NCI-H1436 treated with DMSO at 0.1 percent for 48 hours (cell line): Measurements from ENCODE around the gene C3orf22.
"Not testable (repeated sequence)": the region's sequence is repeated elsewhere in the genome, so short reads cannot be mapped to it uniquely, and the experiment has no call there.

ENCODE experiments used
- DNase-seq: peaks from one replicate; lab custom pipeline; 2025; lab: John Stamatoyannopoulos, UW

Gene C3orf22

DNA sequence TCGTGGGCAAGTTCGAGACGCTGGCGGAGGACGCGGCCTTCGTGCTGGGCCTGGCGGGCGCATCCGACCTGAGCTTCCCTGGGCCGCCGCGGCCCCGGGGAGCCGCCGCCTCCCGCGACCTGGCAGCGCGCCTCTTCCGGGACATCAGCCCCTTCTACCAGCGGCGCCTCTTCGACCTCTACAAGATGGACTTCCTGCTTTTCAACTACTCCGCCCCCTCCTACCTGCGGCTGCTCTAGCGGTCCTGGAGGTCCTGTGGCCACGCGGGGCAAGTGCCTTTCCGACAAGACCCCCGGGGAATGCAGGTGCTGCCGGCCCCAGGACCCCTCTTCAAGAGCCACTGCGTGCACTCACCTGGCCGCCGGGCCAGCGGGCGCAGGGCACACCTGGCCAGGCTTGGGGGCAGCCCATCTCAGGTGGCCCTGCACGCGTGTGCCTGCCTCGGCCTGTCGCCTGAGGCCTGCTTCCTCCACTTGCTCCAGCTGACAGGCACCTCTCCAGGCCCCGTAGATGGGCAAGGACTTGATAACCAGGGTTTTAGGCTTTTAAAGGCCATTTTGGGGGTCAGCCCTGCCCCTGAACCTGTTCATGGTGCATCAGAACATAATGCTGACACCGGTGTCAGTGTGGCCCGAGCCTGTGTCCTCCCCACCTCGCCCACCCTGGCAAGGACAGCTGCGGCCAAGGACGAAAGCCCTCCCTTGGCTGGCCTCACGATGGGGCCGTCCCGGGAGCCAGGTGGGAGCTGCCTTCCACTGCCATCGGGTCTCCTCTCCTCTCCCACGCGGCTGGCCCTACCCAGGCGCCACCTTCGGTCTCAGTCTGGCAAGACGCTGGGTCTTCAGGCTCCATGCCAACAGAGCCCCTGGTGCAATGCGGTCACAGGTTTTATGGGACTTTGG lies 16.1 kb downstream of the C3orf22 start:
- DNase-seq: no peak

DNA sequence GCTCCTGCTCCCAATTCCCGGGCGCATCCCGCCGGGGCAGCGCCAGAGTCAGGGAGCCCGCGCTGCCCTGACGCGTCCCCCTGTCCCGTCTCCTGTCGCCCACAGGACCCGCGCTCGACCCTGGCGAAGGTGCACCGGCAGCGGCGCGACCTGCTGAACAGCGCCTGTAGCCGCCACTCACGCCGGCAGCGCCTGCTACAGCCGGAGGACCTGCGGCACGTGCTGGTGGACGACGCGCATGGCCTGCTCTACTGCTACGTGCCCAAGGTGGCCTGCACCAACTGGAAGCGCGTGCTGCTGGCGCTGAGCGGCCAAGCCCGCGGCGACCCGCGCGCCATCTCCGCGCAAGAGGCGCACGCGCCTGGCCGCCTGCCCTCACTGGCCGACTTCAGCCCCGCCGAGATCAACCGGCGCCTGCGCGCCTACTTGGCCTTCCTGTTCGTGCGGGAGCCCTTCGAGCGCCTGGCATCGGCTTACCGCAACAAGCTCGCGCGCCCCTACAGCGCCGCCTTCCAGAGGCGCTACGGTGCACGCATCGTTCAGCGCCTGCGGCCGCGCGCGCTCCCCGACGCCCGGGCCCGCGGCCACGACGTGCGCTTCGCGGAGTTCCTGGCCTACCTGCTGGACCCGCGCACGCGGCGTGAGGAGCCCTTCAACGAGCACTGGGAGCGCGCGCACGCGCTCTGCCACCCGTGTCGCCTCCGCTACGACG lies 16.9 kb downstream of the C3orf22 start:
- no peak for DNase-seq

DNA sequence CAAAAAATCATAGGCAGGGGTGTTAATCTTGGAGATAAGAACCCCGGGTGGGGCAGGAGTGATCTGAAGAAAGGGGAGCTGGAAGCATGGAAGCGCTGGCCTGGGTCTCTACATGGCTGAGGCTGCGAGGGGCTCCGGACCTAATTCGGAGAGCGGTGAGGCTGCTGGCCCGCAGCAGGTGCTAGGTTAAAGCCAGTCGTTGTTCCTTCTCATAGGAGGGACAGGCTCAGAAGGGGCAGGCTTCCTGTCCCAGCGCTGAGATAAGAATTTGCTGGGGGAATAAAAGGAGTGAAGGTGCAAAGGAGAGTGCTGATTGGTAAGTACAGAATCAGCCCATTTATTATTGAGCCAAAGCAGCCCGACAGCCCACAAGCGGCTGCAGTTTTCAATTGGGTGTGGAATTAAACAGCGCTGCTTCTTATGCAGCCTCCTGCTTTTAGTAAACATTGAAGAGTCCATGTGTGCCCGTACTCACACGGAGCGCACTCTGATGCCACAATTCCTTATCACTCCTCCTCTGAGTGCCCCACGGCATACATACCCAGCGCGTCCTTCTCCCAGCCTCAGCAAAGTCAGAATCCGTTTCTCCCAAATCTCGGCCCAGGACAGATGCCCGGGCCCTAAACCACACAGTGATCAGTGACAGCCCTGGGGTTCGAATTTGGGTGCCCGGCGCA lies 17.6 kb downstream of the C3orf22 start:
- no peak for DNase-seq

DNA sequence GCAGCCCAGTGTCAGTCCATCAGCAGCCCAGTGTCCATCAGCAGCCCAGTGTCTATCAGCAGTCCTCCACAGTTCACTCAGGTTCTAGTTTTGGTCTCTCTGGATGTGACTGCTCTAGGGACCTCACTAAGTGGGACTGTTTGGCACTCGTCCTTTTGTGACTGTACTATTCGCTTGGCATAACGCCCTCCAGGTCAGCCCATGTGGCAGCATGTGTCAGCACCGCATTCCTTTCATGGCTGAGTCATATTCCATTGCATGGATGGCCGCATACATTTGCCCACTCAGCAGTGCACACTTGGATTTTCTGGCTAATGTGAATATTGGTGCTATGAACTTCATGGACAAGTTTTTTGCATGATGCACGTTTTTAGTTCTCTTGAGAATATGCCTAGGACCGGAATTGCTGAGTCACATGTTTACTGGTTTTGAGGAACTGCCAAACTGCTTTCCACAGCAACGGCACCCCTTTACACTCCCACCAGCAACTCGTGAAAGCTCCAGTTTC lies 18.3 kb downstream of the C3orf22 start:
- no peak for DNase-seq

DNA sequence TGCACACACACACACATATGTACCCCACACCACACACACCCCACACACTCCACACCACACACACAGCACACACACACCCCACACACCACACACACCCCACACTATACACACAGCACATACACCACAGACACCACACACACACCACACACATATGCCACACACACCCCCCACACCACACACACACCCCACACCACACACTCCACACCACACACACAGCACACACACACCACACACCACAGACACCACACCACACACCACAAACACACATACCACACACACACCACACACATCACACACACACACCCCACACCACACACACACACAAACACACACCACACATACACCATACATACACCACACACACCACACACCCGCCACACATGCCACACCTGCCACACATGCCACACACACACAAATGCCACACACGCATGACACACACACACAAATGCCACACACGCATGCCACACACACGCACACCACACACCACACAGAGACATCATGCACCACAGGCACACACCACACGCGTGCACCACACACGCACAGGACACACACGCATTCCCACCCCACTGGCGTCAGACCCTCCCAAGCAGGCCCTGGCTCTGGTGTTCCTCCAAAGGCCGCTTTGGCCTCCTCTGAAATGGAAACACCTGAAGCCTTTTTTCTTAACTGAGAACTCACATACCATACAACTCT lies 19.0 kb downstream of the C3orf22 start:
- no peak for DNase-seq

DNA sequence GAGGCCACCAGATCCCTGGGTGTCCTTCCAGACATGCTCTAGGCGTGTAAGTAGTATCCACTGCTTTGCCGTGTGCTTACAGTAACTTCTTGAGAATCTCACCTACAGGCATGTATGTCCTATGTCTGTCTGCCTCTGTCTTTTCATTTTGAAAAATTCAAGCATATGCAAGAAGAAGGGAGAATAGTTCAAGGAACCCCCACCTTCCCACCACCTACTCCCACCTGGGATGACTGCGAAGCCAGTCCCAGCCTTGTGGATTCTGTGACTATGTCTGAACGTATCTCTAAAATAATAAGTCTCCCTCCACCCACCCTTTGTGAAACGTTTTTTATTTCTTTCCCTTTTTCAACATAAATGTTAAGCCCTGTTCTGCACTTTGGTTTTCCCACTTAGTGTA lies 19.8 kb downstream of the C3orf22 start:
- DNase-seq: no peak

DNA sequence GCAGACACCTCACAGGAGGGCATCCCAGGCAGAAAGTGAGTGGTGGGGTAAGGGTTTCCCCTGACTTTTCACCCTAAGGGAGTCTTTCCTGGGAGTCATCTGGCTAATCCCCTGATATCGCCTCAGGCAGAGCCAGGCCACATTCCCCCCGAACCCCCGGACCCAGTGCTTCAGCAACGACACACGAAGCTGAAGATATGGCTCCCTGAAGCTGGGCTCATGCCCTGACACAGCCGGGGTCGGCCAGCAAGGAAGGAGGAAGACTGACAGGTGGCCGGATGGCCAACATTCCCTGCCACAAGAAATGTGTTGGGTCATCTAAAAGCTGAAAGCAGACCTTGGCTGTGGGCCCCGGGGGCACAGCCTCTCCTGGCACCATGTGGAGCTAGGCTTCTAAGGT lies 20.4 kb downstream of the C3orf22 start:
- DNase-seq: no peak

DNA sequence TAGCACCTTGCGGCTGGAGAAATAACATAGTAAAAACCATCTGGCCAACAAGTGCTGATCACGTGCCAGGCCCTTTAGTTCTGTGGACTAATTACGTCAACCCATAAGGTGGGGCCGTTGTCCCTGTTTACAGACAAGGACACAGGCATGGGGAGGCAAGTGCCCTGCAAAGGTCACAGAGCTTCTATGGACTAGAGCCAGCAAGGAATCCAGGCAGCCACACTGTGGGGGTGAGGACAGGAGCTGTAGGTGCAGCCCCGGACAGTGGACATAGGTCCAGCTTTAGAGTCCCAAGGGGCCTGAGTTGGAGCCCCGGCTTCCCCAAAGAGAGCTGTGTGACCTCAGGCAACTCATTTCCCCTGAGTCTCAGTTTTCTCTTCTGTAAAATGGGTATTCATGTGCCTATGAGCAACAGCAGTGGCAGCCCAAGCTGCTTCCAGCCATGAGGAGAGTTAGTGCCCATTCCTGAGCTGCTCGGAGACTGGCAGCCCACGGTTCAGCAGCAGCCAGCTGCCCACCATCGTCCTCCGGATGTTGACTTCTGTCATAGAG lies 20.9 kb downstream of the C3orf22 start:
- no peak for DNase-seq

DNA sequence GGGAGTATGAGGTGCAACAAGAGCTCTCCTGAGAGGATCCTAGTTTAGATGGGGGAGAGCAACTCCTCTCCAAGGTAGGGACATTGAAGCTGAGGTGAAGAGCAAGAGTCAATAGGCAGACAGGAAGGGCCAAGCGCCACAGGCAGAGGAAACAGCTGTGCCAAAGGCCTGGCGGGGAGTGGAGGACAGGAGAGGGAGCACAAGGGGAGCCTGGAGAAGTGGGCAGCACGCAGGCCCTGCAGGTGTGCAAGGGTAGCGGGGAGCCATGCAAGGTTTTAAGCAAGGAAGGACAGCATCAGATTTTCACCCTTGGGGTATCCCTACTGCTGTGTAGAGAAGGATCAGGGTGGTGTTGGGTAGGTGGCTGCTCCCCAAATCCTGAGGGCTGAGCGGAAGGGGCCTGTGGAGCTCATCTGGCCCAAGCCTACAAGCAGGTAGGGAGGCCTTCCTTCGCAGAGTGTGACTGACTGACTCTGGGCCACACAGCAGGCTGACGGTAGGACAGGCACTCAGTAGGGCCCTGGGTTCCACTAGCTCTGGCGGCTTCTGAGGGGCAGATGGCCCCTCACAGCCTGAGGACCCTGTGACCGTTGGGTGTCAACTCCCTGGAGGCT lies 21.5 kb downstream of the C3orf22 start:
- DNase-seq: no peak

DNA sequence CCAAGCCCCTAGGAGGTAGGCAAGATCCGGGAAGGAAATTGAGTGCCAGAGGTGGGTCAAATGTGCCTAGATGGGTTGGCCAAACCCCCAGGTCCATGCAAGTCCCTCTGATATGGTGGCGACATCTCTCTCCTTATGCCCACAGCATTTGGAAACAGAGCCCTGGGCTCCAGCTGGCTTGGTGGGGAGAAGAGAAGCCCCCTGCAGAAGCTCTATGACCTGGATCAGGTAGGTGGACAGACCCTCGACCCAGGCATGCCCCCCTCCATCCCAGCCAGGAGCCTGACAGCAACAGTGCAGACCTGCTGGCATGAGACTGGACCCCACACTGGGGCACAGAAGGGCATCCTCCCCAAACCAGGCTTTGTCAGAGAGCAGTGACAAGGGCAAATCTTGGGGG lies 22.6 kb downstream of the C3orf22 start:
- DNase-seq: no peak

DNA sequence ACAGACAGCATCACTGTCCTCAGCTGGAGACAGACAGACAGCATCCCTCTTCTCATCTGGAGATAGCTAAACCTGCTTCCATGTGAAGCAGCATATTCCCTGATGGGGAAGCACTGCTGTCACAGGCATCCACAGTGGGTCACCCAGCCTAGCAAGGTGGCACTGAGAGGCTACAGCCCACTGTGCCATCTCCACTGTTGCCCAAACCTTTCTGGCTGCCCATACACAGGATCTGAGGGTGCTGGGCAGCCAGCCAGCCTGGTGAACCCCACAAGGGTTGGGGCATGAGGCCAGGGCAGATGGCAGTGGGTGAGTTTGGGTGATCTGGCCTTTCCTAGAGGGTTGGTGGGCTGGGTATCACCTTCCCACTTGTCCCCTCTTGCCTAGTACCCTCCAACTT lies 23.1 kb downstream of the C3orf22 start:
- DNase-seq: no peak

DNA sequence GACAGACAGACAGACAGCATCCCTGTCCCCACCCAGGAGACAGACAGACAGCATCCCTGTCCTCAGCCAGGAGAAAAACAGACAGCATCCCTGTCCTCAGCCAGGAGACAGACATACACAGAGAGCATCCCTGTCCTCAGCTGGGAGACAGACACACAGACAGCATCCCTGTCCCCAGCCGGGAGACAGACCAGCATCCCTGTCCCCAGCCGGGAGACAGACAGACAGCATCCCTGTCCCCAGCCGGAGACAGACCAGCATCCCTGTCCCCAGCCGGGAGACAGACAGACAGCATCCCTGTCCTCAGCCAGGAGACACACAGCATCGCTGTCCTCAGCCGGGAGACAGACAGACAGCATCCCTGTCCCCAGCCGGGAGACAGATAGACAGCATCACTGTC lies 24.0 kb downstream of the C3orf22 start:
- not testable (repeated sequence) for DNase-seq

DNA sequence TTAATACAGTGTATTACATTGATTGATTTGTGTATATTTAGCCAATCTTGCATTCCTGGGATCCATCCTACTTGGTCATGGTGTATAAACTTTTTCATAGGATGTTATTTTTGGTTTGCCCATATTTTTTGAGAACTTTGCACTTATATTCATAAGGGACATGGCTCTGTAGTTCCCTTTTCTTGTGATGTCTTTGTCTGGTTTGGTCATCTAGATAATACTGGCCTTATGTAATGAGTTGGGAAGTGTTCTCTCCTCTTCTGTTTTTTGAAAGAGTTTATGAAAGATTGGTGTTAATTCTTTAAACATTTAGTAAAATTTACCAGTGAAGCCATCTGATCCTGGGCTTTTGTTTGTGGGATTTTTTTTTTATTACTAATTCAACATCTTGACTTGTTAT lies 25.2 kb downstream of the C3orf22 start:
- no peak for DNase-seq

DNA sequence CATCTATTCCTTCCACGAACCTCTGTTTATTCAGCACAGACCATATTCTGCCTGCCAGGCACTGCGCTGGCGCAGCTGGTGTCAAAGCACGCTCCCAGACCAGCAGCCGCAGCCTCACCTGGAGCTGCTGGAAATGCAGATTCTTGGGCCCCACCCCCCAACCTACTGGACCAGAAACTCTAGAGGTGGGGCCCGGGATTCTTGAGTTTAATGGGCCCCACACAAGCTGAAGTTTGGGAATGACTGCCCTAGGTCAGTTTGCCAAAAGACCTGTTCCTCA lies 27.7 kb downstream of the C3orf22 start:
- DNase-seq: no peak

DNA sequence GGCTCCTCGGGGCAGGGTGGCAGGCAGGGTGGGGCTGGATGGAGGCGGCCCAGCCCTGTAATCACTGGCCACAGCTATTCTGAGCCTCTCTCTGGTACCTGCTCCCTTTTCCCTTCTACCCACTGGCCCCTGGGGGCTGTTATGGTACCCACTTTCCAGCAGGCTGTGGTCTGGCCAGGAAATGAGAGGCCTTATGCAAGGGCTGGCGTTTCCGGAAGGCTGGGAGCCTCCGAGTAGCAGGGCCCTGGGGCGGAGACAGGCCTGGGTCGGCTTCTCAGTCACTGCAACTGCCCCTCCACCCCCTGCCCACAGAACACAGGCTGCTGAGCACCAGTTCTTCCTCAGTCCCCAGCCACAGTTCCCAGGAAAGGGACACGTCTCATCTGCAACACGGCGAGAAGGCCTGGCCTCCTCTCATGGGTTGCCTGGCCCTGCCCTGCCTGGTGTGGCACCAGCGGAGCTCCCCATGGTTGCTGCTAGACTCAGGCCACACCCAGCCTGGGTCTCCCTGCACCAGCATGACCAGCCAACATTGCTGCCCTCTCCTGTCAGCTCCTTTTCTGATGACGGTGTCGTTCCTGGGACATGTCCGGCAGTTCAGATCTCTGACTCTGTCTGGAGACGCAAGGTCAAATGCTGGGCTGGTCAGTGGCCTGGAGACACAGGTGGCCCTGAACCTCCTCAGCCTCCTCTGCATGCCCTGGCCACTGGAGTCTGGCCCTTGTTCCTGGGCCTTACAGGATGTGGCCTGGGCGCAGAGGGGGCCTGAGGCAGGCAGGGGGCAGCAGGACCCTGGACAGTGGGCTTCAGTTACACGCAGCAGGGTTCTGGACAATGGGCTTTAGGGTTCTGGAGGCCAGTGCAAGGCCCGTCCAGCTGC lies 28.3 kb downstream of the C3orf22 start:
- no peak for DNase-seq

DNA sequence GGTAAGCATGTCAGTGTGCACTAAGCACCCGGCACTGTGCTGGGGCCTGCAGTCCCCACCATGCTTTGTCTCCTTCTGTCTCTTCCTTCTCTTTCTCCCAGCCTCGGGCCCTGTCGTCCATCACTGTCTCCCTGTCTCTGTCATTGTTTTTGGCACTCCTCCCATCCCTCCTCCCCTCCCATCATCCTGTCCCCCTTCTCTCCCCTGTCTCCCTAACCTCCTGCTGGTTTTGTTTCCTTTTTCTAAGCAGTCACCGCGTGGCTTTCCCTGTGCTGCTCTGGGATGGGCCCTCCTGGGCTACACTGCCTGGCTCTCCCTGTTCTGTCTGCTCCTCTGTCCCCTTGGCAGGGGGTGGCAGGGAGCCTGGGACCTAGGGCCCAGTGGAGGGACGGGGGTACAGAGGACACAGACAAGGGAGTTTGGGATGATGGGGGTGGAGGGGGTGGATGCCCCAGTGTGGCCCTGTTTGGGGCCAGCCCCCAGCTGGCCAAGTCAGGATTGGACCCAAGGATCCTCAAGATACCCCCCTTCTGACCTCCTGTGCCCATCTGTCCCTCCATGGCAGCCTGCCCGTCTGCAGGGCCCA lies 29.1 kb downstream of the C3orf22 start:
- no peak for DNase-seq

DNA sequence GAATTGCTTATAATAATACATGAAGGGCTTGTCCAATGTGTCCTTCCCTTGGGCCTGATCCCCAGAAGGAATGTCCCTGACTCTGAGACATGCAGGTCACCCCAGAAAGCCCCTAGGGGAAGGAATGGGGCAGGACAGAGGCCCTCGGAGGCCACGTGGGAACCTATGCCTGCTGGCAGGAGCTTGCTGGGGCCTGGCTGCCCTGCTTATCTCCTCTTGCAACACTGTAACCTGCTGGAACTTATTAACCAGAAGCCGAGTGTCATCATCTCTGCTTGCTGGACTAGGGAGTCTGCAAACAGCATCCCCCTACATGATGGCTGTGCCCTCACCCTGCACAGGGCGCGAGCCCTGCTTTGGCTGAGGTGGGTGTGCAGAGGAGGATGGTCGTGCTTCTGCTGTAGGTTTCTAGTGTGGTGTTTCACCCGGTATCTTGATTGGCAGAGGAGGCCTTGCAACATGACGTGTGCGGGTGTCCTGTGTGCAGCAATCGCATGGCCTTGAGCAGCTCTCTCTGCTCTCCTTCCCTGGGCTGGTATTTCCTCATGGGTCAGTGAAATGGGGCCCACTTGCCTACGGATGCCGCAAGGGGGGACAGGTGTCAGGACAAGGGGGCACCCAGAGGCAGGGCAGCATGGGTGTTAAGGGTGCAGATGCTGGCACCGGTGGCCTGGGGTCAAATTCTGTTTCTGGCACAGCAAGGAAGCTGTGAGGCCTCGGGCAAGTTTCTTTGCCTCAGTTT lies 29.8 kb downstream of the C3orf22 start:
- no peak for DNase-seq

DNA sequence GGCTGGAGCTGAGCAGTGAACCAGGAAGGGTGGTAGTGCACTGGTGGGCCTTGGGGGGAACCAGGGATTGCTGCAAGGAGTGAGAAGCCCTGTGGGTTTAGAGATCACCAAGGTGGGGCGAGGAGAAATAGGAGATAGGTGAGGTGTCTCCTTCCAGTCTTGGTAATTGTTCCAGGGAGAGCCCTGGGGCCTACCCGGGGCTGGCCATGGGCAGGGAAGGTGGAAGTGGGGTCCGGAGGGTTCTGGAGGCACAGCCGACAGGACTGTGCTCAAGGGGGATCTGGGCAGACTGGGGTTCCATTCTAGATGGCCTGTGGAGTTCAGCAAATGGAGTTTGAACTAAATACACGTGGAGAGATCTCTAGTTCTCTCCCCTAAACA lies 30.3 kb downstream of the C3orf22 start:
- DNase-seq: no peak

DNA sequence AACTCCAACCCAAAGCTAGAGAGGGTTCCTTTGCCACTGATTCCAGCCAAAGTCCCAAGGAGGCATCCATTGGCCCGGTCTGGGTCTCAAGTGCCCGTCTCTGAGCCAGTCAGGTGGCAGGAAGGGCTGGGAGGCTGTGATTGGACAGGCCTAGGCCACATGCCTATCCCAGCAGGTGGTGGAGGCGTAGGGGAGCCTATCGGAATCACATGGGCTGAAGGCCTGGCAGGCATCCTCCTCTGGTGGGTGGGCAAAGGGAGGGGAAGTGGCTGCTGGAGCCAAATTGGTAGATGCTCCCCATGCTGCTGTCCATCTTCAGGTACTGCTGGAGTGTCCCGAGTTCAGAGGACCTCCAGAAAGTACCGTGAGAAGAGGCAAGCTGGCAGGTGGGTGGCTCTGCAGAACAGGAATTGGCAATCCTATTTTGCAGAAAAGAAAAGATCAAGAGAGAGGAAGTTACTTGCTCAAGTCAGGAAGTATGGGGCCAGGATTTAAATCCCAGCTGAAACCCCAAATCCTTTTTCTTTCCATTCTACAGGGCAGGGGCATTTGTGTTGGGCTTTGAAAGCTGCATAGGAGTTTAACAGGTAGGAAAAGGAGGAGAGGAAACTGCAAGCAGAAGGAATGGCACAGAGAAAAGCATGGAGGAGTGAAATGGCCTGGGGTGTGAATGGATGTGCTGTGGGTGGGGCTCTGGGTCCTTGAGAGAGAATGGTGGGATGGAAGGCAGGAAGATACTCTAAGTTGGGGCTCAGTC lies 31.1 kb downstream of the C3orf22 start:
- no peak for DNase-seq
